ENCODE measurements around the gene ARHGEF25. TPM values are rescaled to one million over a fixed set of nuclear protein-coding genes. Genes with fewer than 3 reads are reported as not detected.
"Not testable (repeated sequence)": the region's sequence is repeated elsewhere in the genome, so short reads cannot be mapped to it uniquely, and the experiment has no call there.

ARHGEF25 gene
- total RNA-seq, 4 donors from 2014 or later, result 14.7 to 28.8 (median 20.0) TPM

- DNase-seq (ENCODE audit: low spot score) (no peak), ATAC-seq (ENCODE audit: low FRiP score) (peak; percentile 92)
- TF ChIP-seq, protein P1, sequence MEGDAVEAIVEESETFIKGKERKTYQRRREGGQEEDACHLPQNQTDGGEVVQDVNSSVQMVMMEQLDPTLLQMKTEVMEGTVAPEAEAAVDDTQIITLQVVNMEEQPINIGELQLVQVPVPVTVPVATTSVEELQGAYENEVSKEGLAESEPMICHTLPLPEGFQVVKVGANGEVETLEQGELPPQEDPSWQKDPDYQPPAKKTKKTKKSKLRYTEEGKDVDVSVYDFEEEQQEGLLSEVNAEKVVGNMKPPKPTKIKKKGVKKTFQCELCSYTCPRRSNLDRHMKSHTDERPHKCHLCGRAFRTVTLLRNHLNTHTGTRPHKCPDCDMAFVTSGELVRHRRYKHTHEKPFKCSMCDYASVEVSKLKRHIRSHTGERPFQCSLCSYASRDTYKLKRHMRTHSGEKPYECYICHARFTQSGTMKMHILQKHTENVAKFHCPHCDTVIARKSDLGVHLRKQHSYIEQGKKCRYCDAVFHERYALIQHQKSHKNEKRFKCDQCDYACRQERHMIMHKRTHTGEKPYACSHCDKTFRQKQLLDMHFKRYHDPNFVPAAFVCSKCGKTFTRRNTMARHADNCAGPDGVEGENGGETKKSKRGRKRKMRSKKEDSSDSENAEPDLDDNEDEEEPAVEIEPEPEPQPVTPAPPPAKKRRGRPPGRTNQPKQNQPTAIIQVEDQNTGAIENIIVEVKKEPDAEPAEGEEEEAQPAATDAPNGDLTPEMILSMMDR (IDR thresholded peaks at IDR 0.05), result peak in 1 of 3 donors; percentile 39
These were observed 22.0 kb downstream of the ARHGEF25 start, which contains the start of gene B4GALNT1 for GRCh38 chr12:57632958-57633840. B4GALNT1 (minus strand) TSS chr12:57633201; CDS start chr12:57632132, 1,069 bp downstream.

GRCh38 chr12:57636731-57637130 lies 25.5 kb downstream of the ARHGEF25 start:
- not testable (repeated sequence) for DNase-seq (ENCODE audit: low spot score); ATAC-seq (ENCODE audit: low FRiP score)

- TF ChIP-seq, protein P1 (IDR thresholded peaks at IDR 0.05), result no peak
- ATAC-seq (ENCODE audit: low FRiP score) (no peak), DNase-seq (ENCODE audit: low spot score) (no peak)
These were observed 26.1 kb downstream of the ARHGEF25 start for GRCh38 chr12:57637364-57637763.

- ATAC-seq (ENCODE audit: low FRiP score) (no peak), DNase-seq (ENCODE audit: low spot score) (no peak)
- TF ChIP-seq, protein P1 (IDR thresholded peaks at IDR 0.05), result no peak
These were observed 26.9 kb downstream of the ARHGEF25 start for GRCh38 chr12:57638096-57638495.

GRCh38 chr12:57640175-57641042 lies 29.2 kb downstream of the ARHGEF25 start:
- DNase-seq (ENCODE audit: low spot score), result no peak
- TF ChIP-seq, protein P1 (IDR thresholded peaks at IDR 0.05), result no peak
- ATAC-seq (ENCODE audit: low FRiP score), result no peak

DNA sequence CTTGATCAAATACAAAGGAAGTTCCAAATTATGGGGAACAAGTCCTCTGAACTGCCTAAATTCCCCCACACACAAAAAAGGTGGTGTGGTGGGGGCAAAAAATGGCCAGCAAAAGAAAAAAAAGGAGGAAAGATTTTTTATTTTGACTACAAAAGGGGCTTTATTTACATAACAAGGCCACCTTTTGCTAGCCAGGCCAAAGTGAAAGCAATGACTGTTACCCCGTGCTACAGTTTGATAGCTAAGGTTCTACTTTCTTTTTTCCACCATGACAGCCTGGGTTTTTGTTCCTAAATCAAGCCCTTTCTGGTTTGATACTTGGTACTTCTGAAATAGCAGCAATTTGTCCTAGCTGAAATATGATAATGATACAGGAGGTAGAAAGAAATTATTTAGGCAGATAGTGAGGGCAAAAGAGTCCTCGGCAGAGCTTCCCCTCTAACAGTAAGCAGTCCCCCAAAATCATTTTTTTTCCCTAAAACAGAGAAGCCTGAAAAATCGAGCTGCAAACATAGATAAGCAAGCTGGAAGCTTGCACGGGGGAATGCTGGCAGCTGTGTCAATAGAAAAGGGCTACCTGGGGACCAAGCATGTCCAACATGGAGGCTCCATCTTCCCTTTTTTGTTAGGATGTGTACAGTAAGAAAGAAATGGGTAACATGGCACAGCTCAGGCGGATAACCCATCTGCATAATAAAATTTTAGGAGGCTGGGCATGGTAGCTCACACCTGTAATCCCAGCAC lies 30.6 kb downstream of the ARHGEF25 start:
- DNase-seq (ENCODE audit: low spot score), result no peak
- ATAC-seq (ENCODE audit: low FRiP score), result no peak

DNA sequence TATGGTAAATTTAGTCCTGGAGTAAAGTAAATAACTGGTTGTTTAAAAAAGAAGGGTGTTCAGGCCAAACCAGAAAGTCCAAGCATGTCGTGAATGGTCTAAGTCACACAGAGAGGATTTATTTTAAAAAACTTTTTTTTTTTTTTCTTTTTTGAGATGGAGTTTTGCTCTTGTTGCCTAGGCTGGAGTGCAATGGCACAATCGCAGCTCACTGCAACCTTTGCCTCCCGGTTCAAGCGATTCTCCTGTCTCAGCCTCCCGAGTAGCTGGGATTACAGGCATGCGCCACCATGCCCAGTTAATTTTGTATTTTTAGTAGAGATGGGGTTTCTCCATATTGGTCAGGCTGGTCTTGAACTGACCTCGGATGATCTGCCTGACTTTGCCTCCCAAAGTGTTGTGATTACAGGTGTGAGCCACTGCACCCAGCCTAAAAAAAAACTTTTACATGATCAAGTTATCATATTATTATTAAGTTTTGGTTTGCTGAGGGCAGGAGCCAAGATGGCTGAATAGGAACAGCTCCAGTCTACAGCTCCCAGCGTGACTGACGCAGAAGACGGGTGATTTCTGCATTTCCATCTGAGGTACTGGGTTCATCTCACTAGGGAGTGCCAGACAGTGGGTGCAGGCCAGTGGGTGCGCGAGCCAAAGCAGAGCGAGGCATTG lies 34.9 kb downstream of the ARHGEF25 start:
- DNase-seq (ENCODE audit: low spot score); ATAC-seq (ENCODE audit: low FRiP score): not testable (repeated sequence)

More for the DNA sequence above, 30.6 kb downstream of the ARHGEF25 start:
- TF ChIP-seq, protein P1 (IDR thresholded peaks at IDR 0.05), result no peak

- DNase-seq (ENCODE audit: low spot score); ATAC-seq (ENCODE audit: low FRiP score): not testable (repeated sequence)
These were observed 35.4 kb downstream of the ARHGEF25 start for GRCh38 chr12:57646659-57647049.

Data from omental fat pad (tissue), 4 donors.